ENCODE measurements around the gene RGMA.

- TF ChIP-seq POLR2A (IDR thresholded peaks at IDR 0.05; ENCODE audit: low read depth, low read length) (no peak), POLR2AphosphoS5 (IDR thresholded peaks at IDR 0.05; ENCODE audit: low read depth, low read length) (no peak)
These were observed 14.4 kb downstream of the RGMA start for GRCh38 chr15:93074599-93074998.

All from GM12891 (cell line).